Activated CD4-positive, alpha-beta T cell treated with anti-CD3 and anti-CD28 coated beads, Interleukin-2, amount 10 ng/mL, durations not matched to agents 7 days and 5 days (primary cell): Measurements from ENCODE around the gene H2BK1. TPM values are rescaled to one million over a fixed set of nuclear protein-coding genes. Genes with fewer than 3 reads are reported as not detected.

Experiments used
- CTCF ChIA-PET: fragments of 350-600 bp; sonication (Branson Sonifier 250); formaldehyde crosslinking; loops from one replicate; lab custom pipeline; 2021; ENCODE audit warnings: antibody characterized with exemption; lab: Charles Lee
- POLR2A ChIA-PET: fragments of 350-600 bp; sonication (Branson Sonifier 250); formaldehyde crosslinking; loops from one replicate; lab custom pipeline; 2021; ENCODE audit warnings: antibody characterized with exemption; lab: Charles Lee
- DNase-seq: peaks from one replicate; pipeline ENCODE4 v3.0.0-alpha.2; 2020
- H3K27ac Mint-ChIP-seq: one replicate; pipeline ENCODE4 v1.8.0; 2021; ENCODE audit warnings: mild to moderate bottlenecking, moderate library complexity, mixed read lengths
- H3K27me3 Mint-ChIP-seq: one replicate; pipeline ENCODE4 v1.8.0; 2021; ENCODE audit warnings: mixed read lengths
- H3K36me3 Mint-ChIP-seq: one replicate; pipeline ENCODE4 v1.8.0; 2021; ENCODE audit warnings: low read depth, mixed read lengths
- H3K4me1 Mint-ChIP-seq: one replicate; pipeline ENCODE4 v1.8.0; 2021; ENCODE audit warnings: mixed read lengths
- H3K4me3 Mint-ChIP-seq: one replicate; pipeline ENCODE4 v1.8.0; 2021; ENCODE audit warnings: mild to moderate bottlenecking, moderate library complexity, mixed read lengths
- H3K9me3 Mint-ChIP-seq: one replicate; pipeline ENCODE4 v1.8.0; 2021; ENCODE audit warnings: mixed read lengths
- total RNA-seq, 2 experiments: library from RNA; stranded (reverse); gene quantifications; one replicate each; pipeline ENCODE4 v1.2.3, GENCODE V29; 2021

H2BK1 gene
- total RNA-seq, 2 experiments from 2014 or later: not detected

DNA sequence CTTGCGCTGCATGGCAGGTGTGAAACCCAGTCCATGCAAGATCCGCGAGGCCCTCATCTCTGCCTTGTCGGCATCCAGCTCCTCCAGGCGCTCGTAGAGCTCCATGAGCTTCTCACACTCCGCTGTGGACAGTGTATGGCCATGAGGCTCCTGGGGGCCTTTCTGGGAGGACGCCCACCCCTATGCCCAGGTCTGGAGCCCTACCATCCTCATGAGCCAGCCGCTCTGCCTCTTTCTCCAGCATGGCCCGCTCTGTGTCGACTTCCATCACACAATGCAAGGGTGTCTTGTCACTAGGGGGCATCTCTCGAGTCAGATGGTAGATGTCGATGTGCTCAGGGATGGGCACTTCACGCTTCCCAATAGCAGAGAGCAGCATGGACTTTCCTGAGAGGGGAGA is 13.4 kb upstream of the H2BK1 start:
- Mint-ChIP-seq H3K27me3 (no peaks in the 10 kb centered on the region), H3K4me3 (no peak overlapping the region), H3K9me3 (no peaks in the 10 kb centered on the region), H3K36me3 (peaks cover 41% of the 10 kb centered on the region), H3K27ac (no peak overlapping the region), H3K4me1 (peaks cover 39% of the 10 kb centered on the region)
- DNase-seq: no peak
- ChIA-PET POLR2A (no interaction called here), CTCF (interaction anchor here (1.1 to 1.2 kb wide), 2 partner anchors 12 to 20 kb away, joined by 3 read pairs; no protein-coding TSS in a partner anchor)

- H3K36me3 Mint-ChIP-seq: peaks cover 50% of the 10 kb centered on the region
- no peaks in the 10 kb centered on the region for H3K9me3 Mint-ChIP-seq
- DNase-seq: no peak
- H3K4me3 Mint-ChIP-seq: no peak overlapping the region
- H3K27me3 Mint-ChIP-seq: no peaks in the 10 kb centered on the region
- POLR2A ChIA-PET: no interaction called here
- no peaks in the 10 kb centered on the region for H3K4me1 Mint-ChIP-seq
- CTCF ChIA-PET: interaction anchor here (0.8 to 2.2 kb wide), 3 partner anchors 8 to 97 kb away, joined by 4 to 7 read pairs (median 5); partner anchors contain the start of gene ABCF2
- H3K27ac Mint-ChIP-seq: no peak overlapping the region
Observed at GRCh38 chr7:151218170-151218569, 7.9 kb upstream of the H2BK1 start.

GRCh38 chr7:151215396-151215795 is 5.1 kb upstream of the H2BK1 start:
- DNase-seq: no peak
- Mint-ChIP-seq H3K4me3 (no peak overlapping the region), H3K4me1 (no peaks in the 10 kb centered on the region), H3K9me3 (no peaks in the 10 kb centered on the region), H3K27me3 (no peaks in the 10 kb centered on the region), H3K27ac (no peak overlapping the region), H3K36me3 (peaks cover 42% of the 10 kb centered on the region)
- ChIA-PET CTCF (interaction anchor here (1.0 to 3.2 kb wide), 2 partner anchors 10 to 50 kb away, joined by 3 to 10 read pairs; partner anchors contain the start of gene ABCF2), POLR2A (no interaction called here)

- Mint-ChIP-seq H3K9me3 (no peaks in the 10 kb centered on the region), H3K27me3 (no peaks in the 10 kb centered on the region), H3K27ac (no peak overlapping the region), H3K4me3 (no peak overlapping the region), H3K4me1 (no peaks in the 10 kb centered on the region), H3K36me3 (peaks cover 38% of the 10 kb centered on the region)
- no peak for DNase-seq
- CTCF ChIA-PET: interaction anchor here (1.4 to 3.2 kb wide), 4 partner anchors 12 to 114 kb away, joined by 3 to 10 read pairs (median 6); partner anchors contain the start of gene ABCF2
- POLR2A ChIA-PET: no interaction called here
Observed at GRCh38 chr7:151213826-151214225, 3.5 kb upstream of the H2BK1 start.

- no peak overlapping the region for H3K4me3 Mint-ChIP-seq
- H3K4me1 Mint-ChIP-seq: peaks cover 8% of the 10 kb centered on the region
- peaks cover 27% of the 10 kb centered on the region for H3K36me3 Mint-ChIP-seq
- no peaks in the 10 kb centered on the region for H3K9me3 Mint-ChIP-seq
- no peaks in the 10 kb centered on the region for H3K27me3 Mint-ChIP-seq
- POLR2A ChIA-PET: no interaction called here
- CTCF ChIA-PET: interaction anchor here (2.9 to 3.2 kb wide), 2 partner anchors 13 to 31 kb away, joined by 8 to 10 read pairs; partner anchors contain the start of gene ABCF2
- no peak overlapping the region for H3K27ac Mint-ChIP-seq
- DNase-seq: no peak
Observed at GRCh38 chr7:151212626-151213025, 2.3 kb upstream of the H2BK1 start.

DNA sequence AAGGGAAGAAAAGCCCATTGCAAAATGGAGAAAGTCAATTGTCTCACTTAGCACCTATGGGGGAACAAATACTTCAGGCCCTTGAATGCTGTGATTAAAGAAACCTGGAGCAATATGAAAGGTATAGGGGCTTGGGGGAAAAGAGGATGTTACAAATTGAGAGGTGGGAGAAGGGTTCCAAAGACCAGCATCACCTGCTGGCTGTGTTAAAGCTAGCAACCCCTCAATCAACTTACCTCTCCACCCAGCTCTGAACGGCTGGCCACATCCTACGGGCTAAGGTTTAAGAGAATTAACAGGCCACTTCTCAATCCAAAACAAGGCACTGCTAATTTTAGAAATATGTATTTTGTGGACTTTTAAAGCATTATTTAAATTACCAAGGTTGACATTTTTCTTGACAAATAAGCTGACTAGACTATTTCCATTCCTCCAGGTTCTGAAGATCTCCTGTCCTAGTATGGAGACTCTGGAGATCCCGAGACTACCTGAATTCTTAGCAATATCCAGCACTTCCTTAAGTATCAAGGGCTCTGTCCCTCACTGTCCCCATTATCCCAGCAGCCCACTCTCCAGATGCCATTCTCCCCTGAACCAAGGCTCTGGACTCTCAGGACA is 976 bp upstream of the H2BK1 start:
- Mint-ChIP-seq H3K4me3 (no peak overlapping the region), H3K27me3 (peaks cover 2% of the 10 kb centered on the region), H3K36me3 (peaks cover 26% of the 10 kb centered on the region), H3K4me1 (peaks cover 20% of the 10 kb centered on the region), H3K27ac (no peak overlapping the region), H3K9me3 (no peaks in the 10 kb centered on the region)
- ChIA-PET CTCF (interaction anchor here (0.7 to 2.9 kb wide), 4 partner anchors 12 to 66 kb away, joined by 3 to 8 read pairs (median 3); no protein-coding TSS in a partner anchor), POLR2A (no interaction called here)
- no peak for DNase-seq

DNA sequence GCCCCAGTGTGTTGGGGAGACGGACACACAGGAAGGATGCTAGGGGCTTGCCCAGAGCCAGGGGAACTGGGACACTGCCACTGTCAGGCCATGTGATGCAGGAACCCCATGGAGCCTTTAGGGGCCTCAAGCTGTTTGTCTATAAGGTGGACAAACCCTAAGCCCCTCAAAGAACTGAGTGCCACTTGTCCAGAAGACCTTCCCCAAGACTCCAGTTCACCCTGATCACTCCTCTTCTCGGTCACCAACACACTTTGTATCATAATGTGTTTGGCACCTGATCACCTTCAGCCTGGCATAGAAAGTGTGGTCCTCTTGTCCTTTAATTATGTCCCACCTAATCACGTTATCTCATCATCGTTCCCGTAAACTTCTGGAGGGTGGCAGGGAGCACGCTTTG is 700 bp downstream of the H2BK1 start:
- Mint-ChIP-seq H3K4me1 (peaks cover 25% of the 10 kb centered on the region), H3K9me3 (no peaks in the 10 kb centered on the region), H3K27me3 (peaks cover 13% of the 10 kb centered on the region), H3K27ac (no peak overlapping the region), H3K36me3 (peaks cover 15% of the 10 kb centered on the region), H3K4me3 (no peak overlapping the region)
- POLR2A ChIA-PET: no interaction called here
- CTCF ChIA-PET: interaction anchor here (1.1 to 1.9 kb wide), 2 partner anchors 17 to 108 kb away, joined by 4 to 5 read pairs; partner anchors contain the start of gene ABCF2
- no peak for DNase-seq

- POLR2A ChIA-PET: no interaction called here
- no peak overlapping the region for H3K4me3 Mint-ChIP-seq
- CTCF ChIA-PET: interaction anchor here (1.1 to 1.9 kb wide), 2 partner anchors 13 to 18 kb away, joined by 3 to 5 read pairs; partner anchors contain the start of gene ABCF2
- DNase-seq: no peak
- H3K27ac Mint-ChIP-seq: peak overlapping the region; percentile 76
- peaks cover 14% of the 10 kb centered on the region for H3K27me3 Mint-ChIP-seq
- peaks cover 25% of the 10 kb centered on the region for H3K4me1 Mint-ChIP-seq
- H3K9me3 Mint-ChIP-seq: no peaks in the 10 kb centered on the region
- H3K36me3 Mint-ChIP-seq: peaks cover 9% of the 10 kb centered on the region
Observed at GRCh38 chr7:151208253-151208862, 1.9 kb downstream of the H2BK1 start.

DNA sequence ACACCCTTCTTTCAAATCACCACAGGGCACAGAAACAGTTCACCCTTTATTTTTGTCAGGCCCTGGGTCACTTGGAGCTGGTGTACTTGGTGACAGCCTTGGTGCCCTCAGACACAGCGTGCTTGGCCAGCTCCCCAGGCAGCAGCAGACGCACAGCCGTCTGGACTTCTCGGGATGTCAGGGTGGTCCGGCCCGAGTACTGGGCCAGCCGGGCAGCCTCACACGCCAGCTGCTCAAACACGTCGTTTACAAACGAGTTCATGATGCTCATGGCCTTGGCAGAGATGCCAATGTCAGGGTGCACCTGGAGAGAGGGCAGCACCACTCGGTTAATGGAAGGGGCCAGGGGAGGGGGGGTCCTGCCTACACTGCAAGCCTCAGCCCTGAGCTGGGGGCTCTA is 2.5 kb downstream of the H2BK1 start:
- CTCF ChIA-PET: interaction anchor here (1.0 to 1.9 kb wide), 3 partner anchors 12 to 36 kb away, joined by 3 to 5 read pairs (median 3); partner anchors contain the start of gene ABCF2
- peak overlapping the region; percentile 12 for H3K4me3 Mint-ChIP-seq

GRCh38 chr7:151207315-151207714 is 3.0 kb downstream of the H2BK1 start:
- DNase-seq: no peak
- H3K9me3 Mint-ChIP-seq: no peaks in the 10 kb centered on the region
- peak overlapping the region; percentile 12 for H3K4me3 Mint-ChIP-seq
- peaks cover 25% of the 10 kb centered on the region for H3K4me1 Mint-ChIP-seq
- POLR2A ChIA-PET: no interaction called here
- H3K27ac Mint-ChIP-seq: peak overlapping the region; percentile 76
- H3K27me3 Mint-ChIP-seq: peaks cover 14% of the 10 kb centered on the region
- peaks cover 5% of the 10 kb centered on the region for H3K36me3 Mint-ChIP-seq
- CTCF ChIA-PET: interaction anchor here (1.0 to 1.3 kb wide), 2 partner anchors 37 to 97 kb away, joined by 3 read pairs; no protein-coding TSS in a partner anchor

More for the DNA sequence above, 2.5 kb downstream of the H2BK1 start:
- DNase-seq: no peak
- H3K4me1 Mint-ChIP-seq: peaks cover 25% of the 10 kb centered on the region
- H3K27ac Mint-ChIP-seq: peak overlapping the region; percentile 76
- H3K27me3 Mint-ChIP-seq: peaks cover 14% of the 10 kb centered on the region
- peaks cover 5% of the 10 kb centered on the region for H3K36me3 Mint-ChIP-seq
- no peaks in the 10 kb centered on the region for H3K9me3 Mint-ChIP-seq
- POLR2A ChIA-PET: no interaction called here

DNA sequence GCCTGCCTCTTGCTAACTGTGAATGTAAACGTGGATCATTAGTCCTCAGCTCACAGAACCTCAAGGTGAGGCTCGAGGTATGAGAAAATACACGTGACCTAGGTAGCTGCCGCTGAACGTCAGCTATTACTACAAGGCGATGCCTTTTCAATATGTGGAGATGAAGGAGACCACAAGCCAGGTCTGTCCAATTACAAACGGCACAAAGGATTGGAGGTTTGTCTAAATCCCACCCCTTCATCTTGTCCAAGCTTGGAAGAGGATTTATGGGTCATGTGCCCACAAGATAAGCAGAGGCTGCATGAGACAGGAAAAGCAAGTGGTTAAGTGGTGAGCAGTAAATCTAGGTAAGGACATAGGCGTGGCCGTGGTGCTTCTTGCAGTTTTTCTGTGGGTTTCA is 3.4 kb downstream of the H2BK1 start:
- Mint-ChIP-seq H3K9me3 (no peaks in the 10 kb centered on the region), H3K4me1 (peaks cover 25% of the 10 kb centered on the region), H3K27me3 (peaks cover 17% of the 10 kb centered on the region), H3K27ac (peak overlapping the region; percentile 76), H3K36me3 (peaks cover 1% of the 10 kb centered on the region), H3K4me3 (peak overlapping the region; percentile 12)
- POLR2A ChIA-PET: no interaction called here
- CTCF ChIA-PET: interaction anchor here (0.9 to 1.3 kb wide), 4 partner anchors 32 to 96 kb away, joined by 3 read pairs; no protein-coding TSS in a partner anchor
- peak; percentile 41 for DNase-seq

DNA sequence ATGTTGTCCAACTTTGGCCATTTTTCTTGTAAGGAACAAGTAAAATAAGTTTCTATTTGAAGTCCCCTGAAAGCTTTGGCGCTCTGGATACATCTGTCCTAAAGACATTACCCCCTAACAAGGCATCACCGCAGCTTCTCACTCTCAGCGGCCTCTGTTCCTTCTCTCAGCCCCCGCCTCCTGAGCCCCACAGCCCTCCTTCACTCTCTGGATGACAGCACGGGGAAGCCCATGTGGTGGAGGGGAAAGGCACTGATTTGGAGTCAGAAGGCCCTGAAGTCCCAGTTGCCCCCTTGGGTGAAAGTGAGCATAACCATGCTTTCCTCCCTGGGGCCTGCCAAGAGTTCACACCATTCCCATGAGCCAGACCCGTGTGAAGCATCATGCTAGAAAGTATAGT is 4.6 kb downstream of the H2BK1 start:
- DNase-seq: no peak
- CTCF ChIA-PET: interaction anchor here (1.2 kb wide), 1 partner anchor 31 kb away, joined by 3 read pairs; no protein-coding TSS in a partner anchor

More for the DNA sequence above, 4.6 kb downstream of the H2BK1 start:
- POLR2A ChIA-PET: no interaction called here
- no peaks in the 10 kb centered on the region for H3K36me3 Mint-ChIP-seq
- peak overlapping the region; percentile 46 for H3K27ac Mint-ChIP-seq
- H3K4me1 Mint-ChIP-seq: peaks cover 25% of the 10 kb centered on the region
- no peak overlapping the region for H3K4me3 Mint-ChIP-seq
- peaks cover 23% of the 10 kb centered on the region for H3K27me3 Mint-ChIP-seq
- H3K9me3 Mint-ChIP-seq: no peaks in the 10 kb centered on the region
